ENCODE results near the gene PDE6G.

The PDE6G gene

DNA sequence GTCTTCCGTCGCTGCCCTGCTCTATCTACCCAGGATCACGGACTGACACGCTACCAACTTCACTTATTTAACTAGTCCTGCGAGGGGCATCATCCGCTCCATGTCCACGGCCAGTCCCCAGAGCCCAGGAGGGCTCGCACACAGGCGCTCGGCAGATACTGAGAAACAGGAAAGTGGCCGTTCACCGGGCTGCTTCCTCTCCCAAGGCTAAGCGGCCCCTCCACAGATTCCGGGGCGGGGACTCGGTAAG, 9.7 kb upstream of the PDE6G start:
- Histone ChIP-seq H3K4me3 (replicated peaks; ENCODE audit: insufficient read depth, low read length) (peak overlapping the region; percentile 93), H3K27ac (replicated peaks) (peak overlapping the region; percentile 93), H3K27me3 (ENCODE audit: insufficient read depth, poor library complexity, severe bottlenecking) (no peaks in the 10 kb centered on the region)
- peak in 1 of 2 experiments; percentile 45 for DNase-seq (ENCODE audit: low read depth in 1 of 2, low spot score in 1 of 2)
- no peak; the same call in 1 of the 2 replicates for TF ChIP-seq POLR2AphosphoS5 (IDR thresholded peaks at IDR 0.05; ENCODE audit: low read depth)
- TF ChIP-seq, protein P1, sequence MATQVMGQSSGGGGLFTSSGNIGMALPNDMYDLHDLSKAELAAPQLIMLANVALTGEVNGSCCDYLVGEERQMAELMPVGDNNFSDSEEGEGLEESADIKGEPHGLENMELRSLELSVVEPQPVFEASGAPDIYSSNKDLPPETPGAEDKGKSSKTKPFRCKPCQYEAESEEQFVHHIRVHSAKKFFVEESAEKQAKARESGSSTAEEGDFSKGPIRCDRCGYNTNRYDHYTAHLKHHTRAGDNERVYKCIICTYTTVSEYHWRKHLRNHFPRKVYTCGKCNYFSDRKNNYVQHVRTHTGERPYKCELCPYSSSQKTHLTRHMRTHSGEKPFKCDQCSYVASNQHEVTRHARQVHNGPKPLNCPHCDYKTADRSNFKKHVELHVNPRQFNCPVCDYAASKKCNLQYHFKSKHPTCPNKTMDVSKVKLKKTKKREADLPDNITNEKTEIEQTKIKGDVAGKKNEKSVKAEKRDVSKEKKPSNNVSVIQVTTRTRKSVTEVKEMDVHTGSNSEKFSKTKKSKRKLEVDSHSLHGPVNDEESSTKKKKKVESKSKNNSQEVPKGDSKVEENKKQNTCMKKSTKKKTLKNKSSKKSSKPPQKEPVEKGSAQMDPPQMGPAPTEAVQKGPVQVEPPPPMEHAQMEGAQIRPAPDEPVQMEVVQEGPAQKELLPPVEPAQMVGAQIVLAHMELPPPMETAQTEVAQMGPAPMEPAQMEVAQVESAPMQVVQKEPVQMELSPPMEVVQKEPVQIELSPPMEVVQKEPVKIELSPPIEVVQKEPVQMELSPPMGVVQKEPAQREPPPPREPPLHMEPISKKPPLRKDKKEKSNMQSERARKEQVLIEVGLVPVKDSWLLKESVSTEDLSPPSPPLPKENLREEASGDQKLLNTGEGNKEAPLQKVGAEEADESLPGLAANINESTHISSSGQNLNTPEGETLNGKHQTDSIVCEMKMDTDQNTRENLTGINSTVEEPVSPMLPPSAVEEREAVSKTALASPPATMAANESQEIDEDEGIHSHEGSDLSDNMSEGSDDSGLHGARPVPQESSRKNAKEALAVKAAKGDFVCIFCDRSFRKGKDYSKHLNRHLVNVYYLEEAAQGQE (IDR thresholded peaks at IDR 0.05; ENCODE audit: insufficient replicate concordance, low read depth): no peak
- no peak for TF ChIP-seq SPI1 (IDR thresholded peaks at IDR 0.05; ENCODE audit: borderline replicate concordance, low read depth)
- TF ChIP-seq, protein P2, sequence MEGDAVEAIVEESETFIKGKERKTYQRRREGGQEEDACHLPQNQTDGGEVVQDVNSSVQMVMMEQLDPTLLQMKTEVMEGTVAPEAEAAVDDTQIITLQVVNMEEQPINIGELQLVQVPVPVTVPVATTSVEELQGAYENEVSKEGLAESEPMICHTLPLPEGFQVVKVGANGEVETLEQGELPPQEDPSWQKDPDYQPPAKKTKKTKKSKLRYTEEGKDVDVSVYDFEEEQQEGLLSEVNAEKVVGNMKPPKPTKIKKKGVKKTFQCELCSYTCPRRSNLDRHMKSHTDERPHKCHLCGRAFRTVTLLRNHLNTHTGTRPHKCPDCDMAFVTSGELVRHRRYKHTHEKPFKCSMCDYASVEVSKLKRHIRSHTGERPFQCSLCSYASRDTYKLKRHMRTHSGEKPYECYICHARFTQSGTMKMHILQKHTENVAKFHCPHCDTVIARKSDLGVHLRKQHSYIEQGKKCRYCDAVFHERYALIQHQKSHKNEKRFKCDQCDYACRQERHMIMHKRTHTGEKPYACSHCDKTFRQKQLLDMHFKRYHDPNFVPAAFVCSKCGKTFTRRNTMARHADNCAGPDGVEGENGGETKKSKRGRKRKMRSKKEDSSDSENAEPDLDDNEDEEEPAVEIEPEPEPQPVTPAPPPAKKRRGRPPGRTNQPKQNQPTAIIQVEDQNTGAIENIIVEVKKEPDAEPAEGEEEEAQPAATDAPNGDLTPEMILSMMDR (IDR thresholded peaks at IDR 0.05; ENCODE audit: insufficient read depth, low read length): no peak
- no peak for TF ChIP-seq GABPA (IDR thresholded peaks at IDR 0.05; ENCODE audit: low read depth)

DNA sequence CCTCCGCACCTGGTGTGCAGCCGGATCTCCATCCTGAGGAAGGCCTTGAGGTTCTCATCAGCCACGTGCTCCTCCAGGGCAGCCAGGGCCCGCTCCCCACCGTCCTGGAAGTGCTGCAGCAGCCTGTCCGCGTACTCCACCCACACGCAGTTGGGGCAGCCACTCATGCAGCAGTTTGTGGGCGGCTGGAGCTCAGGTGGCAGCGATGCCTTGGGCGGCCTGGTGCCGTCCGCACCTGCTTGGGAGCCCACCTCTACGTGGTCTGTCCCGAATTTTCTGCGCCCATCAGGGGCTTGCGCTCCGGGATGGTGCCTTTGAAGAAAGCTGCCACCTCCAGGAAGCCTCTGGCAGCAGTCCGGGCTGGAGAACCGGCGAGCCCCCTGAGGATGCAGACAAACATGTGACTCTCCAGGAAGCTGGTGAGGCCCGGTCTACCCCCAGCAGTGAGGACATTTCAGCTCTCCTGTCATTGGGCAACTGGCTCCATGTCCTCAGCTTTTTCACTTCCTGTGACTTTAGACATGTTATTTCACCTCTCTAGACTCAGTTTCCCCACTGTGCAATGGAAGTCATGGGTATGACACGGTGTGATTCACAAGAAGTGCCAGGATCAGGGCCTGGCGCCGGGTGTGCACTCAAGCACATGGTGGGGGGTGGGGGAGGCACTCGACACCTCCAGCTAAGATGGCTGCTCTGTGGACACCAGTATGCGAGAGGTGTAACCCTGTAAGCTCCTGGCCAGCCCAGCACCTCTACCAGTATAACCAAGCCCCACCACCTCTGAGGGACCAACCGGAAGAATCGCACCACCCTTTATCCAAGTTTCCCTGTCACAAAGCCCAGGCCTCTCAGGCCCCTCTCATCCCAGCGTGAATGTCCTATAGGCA, 9.1 kb upstream of the PDE6G start:
- peak overlapping the region; percentile 93 for H3K4me3 ChIP-seq (replicated peaks; ENCODE audit: insufficient read depth, low read length)
- H3K27ac ChIP-seq (replicated peaks): peak overlapping the region; percentile 93
- TF ChIP-seq, protein P2 (IDR thresholded peaks at IDR 0.05; ENCODE audit: insufficient read depth, low read length): no peak
- TF ChIP-seq, protein P1 (IDR thresholded peaks at IDR 0.05; ENCODE audit: insufficient replicate concordance, low read depth): peak; percentile 4
- no peaks in the 10 kb centered on the region for H3K27me3 ChIP-seq (ENCODE audit: insufficient read depth, poor library complexity, severe bottlenecking)
- peak; percentile 60 to 62 for DNase-seq (ENCODE audit: low read depth in 1 of 2, low spot score in 1 of 2)

DNA sequence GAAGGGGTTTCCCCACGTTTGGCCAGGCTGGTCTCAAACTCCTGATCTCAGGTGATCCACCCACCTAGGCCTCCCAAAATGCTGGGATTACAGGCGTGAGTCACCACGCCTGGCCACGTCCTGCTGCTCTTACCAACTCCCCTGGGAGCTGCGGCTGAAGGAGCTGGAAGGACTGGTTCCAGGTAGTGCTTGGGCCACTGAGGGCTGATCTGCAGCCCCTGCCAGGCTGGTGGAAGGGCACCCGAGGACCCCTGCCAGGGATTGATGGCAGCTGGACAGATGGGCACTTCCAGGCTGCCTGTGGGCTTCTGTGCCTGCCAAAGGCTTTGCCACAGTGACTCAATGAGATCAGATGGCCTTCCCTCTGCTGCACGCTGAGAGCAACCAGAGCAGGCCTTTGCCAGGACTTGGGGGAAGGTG, 7.7 kb upstream of the PDE6G start:
- H3K27ac ChIP-seq (replicated peaks): no peak overlapping the region
- no peaks in the 10 kb centered on the region for H3K27me3 ChIP-seq (ENCODE audit: insufficient read depth, poor library complexity, severe bottlenecking)
- no peak for TF ChIP-seq GABPA (IDR thresholded peaks at IDR 0.05; ENCODE audit: low read depth)
- TF ChIP-seq, protein P2 (IDR thresholded peaks at IDR 0.05; ENCODE audit: insufficient read depth, low read length): no peak
- TF ChIP-seq SPI1 (IDR thresholded peaks at IDR 0.05; ENCODE audit: borderline replicate concordance, low read depth): no peak
- TF ChIP-seq, protein P1 (IDR thresholded peaks at IDR 0.05; ENCODE audit: insufficient replicate concordance, low read depth): no peak
- no peak for TF ChIP-seq POLR2AphosphoS5 (IDR thresholded peaks at IDR 0.05; ENCODE audit: low read depth)
- DNase-seq (ENCODE audit: low read depth in 1 of 2, low spot score in 1 of 2): no peak
- H3K4me3 ChIP-seq (replicated peaks; ENCODE audit: insufficient read depth, low read length): no peak overlapping the region

All from HL-60 (cell line).